T-helper 2 cell treated with Interferon-gamma antibody and Interleukin-4, amounts not matched to agents 5 μg/mL and 100 μg/mL, for 36 hours (primary cell): ENCODE results near the gene PLXNA3.

Experiments
- DNase-seq: peaks from one replicate; pipeline ENCODE4 v3.0.0; 2021; ENCODE audit warnings: low spot score
- H3K27ac Mint-ChIP-seq: one replicate; pipeline ENCODE4 v1.8.0; 2021; ENCODE audit warnings: mild to moderate bottlenecking, mixed read lengths
- H3K27me3 Mint-ChIP-seq: one replicate; pipeline ENCODE4 v1.8.0; 2021; ENCODE audit warnings: low read depth, mixed read lengths
- H3K36me3 Mint-ChIP-seq: one replicate; pipeline ENCODE4 v1.8.0; 2021; ENCODE audit warnings: low read depth, mixed read lengths
- H3K4me1 Mint-ChIP-seq: one replicate; pipeline ENCODE4 v1.8.0; 2021; ENCODE audit warnings: low read depth, mixed read lengths
- H3K4me3 Mint-ChIP-seq: one replicate; pipeline ENCODE4 v1.8.0; 2022; ENCODE audit warnings: mild to moderate bottlenecking, moderate library complexity, mixed read lengths
- H3K9me3 Mint-ChIP-seq: one replicate; pipeline ENCODE4 v1.8.0; 2021; ENCODE audit warnings: mixed read lengths

PLXNA3 gene

GRCh38 chrX:154484255-154485149, 26.4 kb downstream of the PLXNA3 start:
- Mint-ChIP-seq H3K4me3 (peak overlapping the region; percentile 70), H3K27ac (no peak overlapping the region)

GRCh38 chrX:154485150-154486051, 27.3 kb downstream of the PLXNA3 start:
- Mint-ChIP-seq H3K36me3 (peaks cover 16% of the 10 kb centered on the region), H3K9me3 (no peaks in the 10 kb centered on the region), H3K27me3 (no peaks in the 10 kb centered on the region), H3K4me3 (peak overlapping the region; percentile 70), H3K4me1 (peaks cover 16% of the 10 kb centered on the region), H3K27ac (no peak overlapping the region)
- DNase-seq: no peak

More at GRCh38 chrX:154484255-154485149, 26.4 kb downstream of the PLXNA3 start:
- Mint-ChIP-seq H3K36me3 (peaks cover 16% of the 10 kb centered on the region), H3K4me1 (peaks cover 13% of the 10 kb centered on the region), H3K27me3 (no peaks in the 10 kb centered on the region), H3K9me3 (no peaks in the 10 kb centered on the region)
- DNase-seq: no peak

GRCh38 chrX:154486052-154486395, 27.9 kb downstream of the PLXNA3 start:
- H3K9me3 Mint-ChIP-seq: no peaks in the 10 kb centered on the region
- peak; percentile 14 for DNase-seq
- H3K27me3 Mint-ChIP-seq: no peaks in the 10 kb centered on the region
- peak overlapping the region; percentile 18 for H3K4me3 Mint-ChIP-seq
- H3K27ac Mint-ChIP-seq: no peak overlapping the region
- peaks cover 16% of the 10 kb centered on the region for H3K4me1 Mint-ChIP-seq
- H3K36me3 Mint-ChIP-seq: peaks cover 16% of the 10 kb centered on the region

- H3K27ac Mint-ChIP-seq: peak within 1 kb of the TSS; percentile 69
- H3K9me3 Mint-ChIP-seq: no peaks in the 10 kb centered on the region
- H3K4me3 Mint-ChIP-seq: peak within 1 kb of the TSS; percentile 81
- peaks cover 16% of the 10 kb centered on the region for H3K36me3 Mint-ChIP-seq
- DNase-seq: peak; percentile 59
- peaks cover 16% of the 10 kb centered on the region for H3K4me1 Mint-ChIP-seq
- no peaks in the 10 kb centered on the region for H3K27me3 Mint-ChIP-seq
Measured at GRCh38 chrX:154486396-154487207, 28.5 kb downstream of the PLXNA3 start, which contains the start of gene UBL4A. UBL4A (minus strand) TSS chrX:154486615; CDS start chrX:154486584, 31 bp downstream.

- no peaks in the 10 kb centered on the region for H3K27me3 Mint-ChIP-seq
- H3K9me3 Mint-ChIP-seq: no peaks in the 10 kb centered on the region
- H3K36me3 Mint-ChIP-seq: peaks cover 16% of the 10 kb centered on the region
- peaks cover 12% of the 10 kb centered on the region for H3K4me1 Mint-ChIP-seq
- no peak overlapping the region for H3K27ac Mint-ChIP-seq
- H3K4me3 Mint-ChIP-seq: peak overlapping the region; percentile 51
- no peak for DNase-seq
Measured at GRCh38 chrX:154487518-154488290, 29.6 kb downstream of the PLXNA3 start.

GRCh38 chrX:154488336-154489075, 30.4 kb downstream of the PLXNA3 start:
- Mint-ChIP-seq H3K9me3 (no peaks in the 10 kb centered on the region), H3K4me3 (peak overlapping the region; percentile 51), H3K27ac (no peak overlapping the region)

GRCh38 chrX:154489182-154489581, 31.1 kb downstream of the PLXNA3 start:
- peak overlapping the region; percentile 88 for H3K27ac Mint-ChIP-seq
- H3K4me3 Mint-ChIP-seq: peak overlapping the region; percentile 94
- H3K36me3 Mint-ChIP-seq: peaks cover 11% of the 10 kb centered on the region
- no peaks in the 10 kb centered on the region for H3K27me3 Mint-ChIP-seq
- peaks cover 9% of the 10 kb centered on the region for H3K4me1 Mint-ChIP-seq
- H3K9me3 Mint-ChIP-seq: no peaks in the 10 kb centered on the region
- DNase-seq: no peak

More at GRCh38 chrX:154488336-154489075, 30.4 kb downstream of the PLXNA3 start:
- no peak for DNase-seq
- Mint-ChIP-seq H3K36me3 (peaks cover 13% of the 10 kb centered on the region), H3K27me3 (no peaks in the 10 kb centered on the region), H3K4me1 (peaks cover 9% of the 10 kb centered on the region)

- Mint-ChIP-seq H3K4me1 (peaks cover 7% of the 10 kb centered on the region), H3K27ac (peak overlapping the region; percentile 88), H3K27me3 (no peaks in the 10 kb centered on the region), H3K36me3 (peaks cover 5% of the 10 kb centered on the region), H3K4me3 (peak overlapping the region; percentile 94), H3K9me3 (no peaks in the 10 kb centered on the region)
- no peak for DNase-seq
Measured at GRCh38 chrX:154490021-154490413, 31.9 kb downstream of the PLXNA3 start.

GRCh38 chrX:154490414-154491083, 32.5 kb downstream of the PLXNA3 start, which contains the start of gene SLC10A3:
SLC10A3 (minus strand) TSS chrX:154490629; CDS start chrX:154488940, 1,689 bp downstream.
- Mint-ChIP-seq H3K4me3 (peak within 1 kb of the TSS; percentile 94), H3K4me1 (peaks cover 7% of the 10 kb centered on the region), H3K9me3 (no peaks in the 10 kb centered on the region), H3K27ac (peak within 1 kb of the TSS; percentile 96), H3K27me3 (no peaks in the 10 kb centered on the region), H3K36me3 (peaks cover 5% of the 10 kb centered on the region)
- peak; percentile 90 for DNase-seq

GRCh38 chrX:154494715-154495114, 36.6 kb downstream of the PLXNA3 start:
- H3K9me3 Mint-ChIP-seq: no peaks in the 10 kb centered on the region
- H3K27me3 Mint-ChIP-seq: peaks cover 2% of the 10 kb centered on the region
- no peak overlapping the region for H3K27ac Mint-ChIP-seq
- no peak overlapping the region for H3K4me3 Mint-ChIP-seq
- H3K36me3 Mint-ChIP-seq: no peaks in the 10 kb centered on the region
- DNase-seq: no peak
- peaks cover under 1% of the 10 kb centered on the region for H3K4me1 Mint-ChIP-seq

- Mint-ChIP-seq H3K4me1 (no peaks in the 10 kb centered on the region), H3K4me3 (no peak overlapping the region), H3K9me3 (no peaks in the 10 kb centered on the region), H3K36me3 (no peaks in the 10 kb centered on the region), H3K27me3 (peaks cover 2% of the 10 kb centered on the region), H3K27ac (no peak overlapping the region)
- no peak for DNase-seq
Measured at GRCh38 chrX:154495472-154495922, 37.4 kb downstream of the PLXNA3 start.
